Astrocyte of the cerebellum (primary cell): Measurements from ENCODE around the gene MOB1B.

Experiments
- DNase-seq: peaks from one replicate; pipeline ENCODE4 v3.0.0-alpha.2; 2011; ENCODE audit warnings: low read depth
- H3K4me3 ChIP-seq: 2 replicates; pipeline ENCODE4 v1.5.1; 2011; ENCODE audit warnings: mild to moderate bottlenecking, low read depth, low read length, moderate library complexity
- in situ Hi-C: cut with HindIII; loops from 2 replicates; pipeline ENCODE4 v1.10.0; 2017; ENCODE audit warnings: low sequenced_read_pairs
- TF ChIP-seq, protein P1 (sequence below): IDR thresholded peaks from 2 replicates; pipeline ENCODE4 v1.5.1; 2012; ENCODE audit warnings: low read length, low read depth, moderate library complexity, mild to moderate bottlenecking; ENCODE audit errors: missing control alignments

Gene MOB1B

DNA sequence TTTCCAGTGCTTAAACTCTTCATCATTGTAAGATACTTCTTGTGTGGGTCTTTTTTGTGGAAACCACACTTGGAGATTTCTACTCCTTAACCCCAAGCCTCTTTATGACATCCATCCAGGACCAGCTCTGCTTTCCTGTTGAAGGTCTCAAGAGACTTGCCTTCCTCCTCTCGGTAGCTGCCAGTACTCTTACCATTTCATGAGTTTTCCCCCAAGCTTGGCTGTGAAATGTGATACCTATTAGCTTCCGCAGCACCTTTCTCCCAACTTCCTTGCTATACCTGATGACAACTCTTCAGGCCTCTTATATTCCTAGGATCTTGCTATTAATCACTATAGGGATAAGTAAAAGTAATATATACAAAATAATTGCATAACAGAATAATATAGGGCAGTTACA, 89.4 kb downstream of the MOB1B start:
- in situ Hi-C loops: loop anchor here (25.0 kb wide), 1 partner anchor 154 kb away; the partner anchor contains the start of gene GRSF1
- TF ChIP-seq, protein P1, sequence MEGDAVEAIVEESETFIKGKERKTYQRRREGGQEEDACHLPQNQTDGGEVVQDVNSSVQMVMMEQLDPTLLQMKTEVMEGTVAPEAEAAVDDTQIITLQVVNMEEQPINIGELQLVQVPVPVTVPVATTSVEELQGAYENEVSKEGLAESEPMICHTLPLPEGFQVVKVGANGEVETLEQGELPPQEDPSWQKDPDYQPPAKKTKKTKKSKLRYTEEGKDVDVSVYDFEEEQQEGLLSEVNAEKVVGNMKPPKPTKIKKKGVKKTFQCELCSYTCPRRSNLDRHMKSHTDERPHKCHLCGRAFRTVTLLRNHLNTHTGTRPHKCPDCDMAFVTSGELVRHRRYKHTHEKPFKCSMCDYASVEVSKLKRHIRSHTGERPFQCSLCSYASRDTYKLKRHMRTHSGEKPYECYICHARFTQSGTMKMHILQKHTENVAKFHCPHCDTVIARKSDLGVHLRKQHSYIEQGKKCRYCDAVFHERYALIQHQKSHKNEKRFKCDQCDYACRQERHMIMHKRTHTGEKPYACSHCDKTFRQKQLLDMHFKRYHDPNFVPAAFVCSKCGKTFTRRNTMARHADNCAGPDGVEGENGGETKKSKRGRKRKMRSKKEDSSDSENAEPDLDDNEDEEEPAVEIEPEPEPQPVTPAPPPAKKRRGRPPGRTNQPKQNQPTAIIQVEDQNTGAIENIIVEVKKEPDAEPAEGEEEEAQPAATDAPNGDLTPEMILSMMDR: no peak
- DNase-seq: no peak
- no peak overlapping the region for H3K4me3 ChIP-seq

DNA sequence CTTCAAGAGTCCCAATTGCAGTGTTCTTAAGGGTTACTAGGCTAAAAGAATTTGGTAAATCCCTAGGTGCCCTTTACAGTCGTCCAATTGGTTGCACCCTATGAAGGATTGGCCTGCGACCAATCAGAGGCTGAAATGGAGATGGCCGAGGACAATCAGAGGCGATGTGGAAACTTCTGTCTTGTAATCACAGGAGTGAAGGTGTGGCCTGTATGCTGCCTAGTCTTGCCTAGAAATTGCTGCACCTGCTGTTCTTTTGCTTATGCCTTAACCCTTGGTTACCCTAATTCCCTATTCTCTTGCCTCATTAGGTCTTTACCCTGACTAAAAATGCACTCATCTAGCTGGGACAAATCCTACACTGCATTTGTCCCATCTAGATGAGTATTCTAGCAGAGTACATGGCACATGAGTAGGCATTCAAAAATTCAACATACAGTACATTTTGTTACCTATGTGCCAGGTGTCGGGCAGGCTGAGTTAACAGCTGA, 90.3 kb downstream of the MOB1B start:
- no peak for DNase-seq
- H3K4me3 ChIP-seq: peak overlapping the region; percentile 81
- in situ Hi-C loops: loop anchor here (25.0 kb wide), 1 partner anchor 155 kb away; the partner anchor contains the start of gene GRSF1
- TF ChIP-seq, protein P1: no peak

DNA sequence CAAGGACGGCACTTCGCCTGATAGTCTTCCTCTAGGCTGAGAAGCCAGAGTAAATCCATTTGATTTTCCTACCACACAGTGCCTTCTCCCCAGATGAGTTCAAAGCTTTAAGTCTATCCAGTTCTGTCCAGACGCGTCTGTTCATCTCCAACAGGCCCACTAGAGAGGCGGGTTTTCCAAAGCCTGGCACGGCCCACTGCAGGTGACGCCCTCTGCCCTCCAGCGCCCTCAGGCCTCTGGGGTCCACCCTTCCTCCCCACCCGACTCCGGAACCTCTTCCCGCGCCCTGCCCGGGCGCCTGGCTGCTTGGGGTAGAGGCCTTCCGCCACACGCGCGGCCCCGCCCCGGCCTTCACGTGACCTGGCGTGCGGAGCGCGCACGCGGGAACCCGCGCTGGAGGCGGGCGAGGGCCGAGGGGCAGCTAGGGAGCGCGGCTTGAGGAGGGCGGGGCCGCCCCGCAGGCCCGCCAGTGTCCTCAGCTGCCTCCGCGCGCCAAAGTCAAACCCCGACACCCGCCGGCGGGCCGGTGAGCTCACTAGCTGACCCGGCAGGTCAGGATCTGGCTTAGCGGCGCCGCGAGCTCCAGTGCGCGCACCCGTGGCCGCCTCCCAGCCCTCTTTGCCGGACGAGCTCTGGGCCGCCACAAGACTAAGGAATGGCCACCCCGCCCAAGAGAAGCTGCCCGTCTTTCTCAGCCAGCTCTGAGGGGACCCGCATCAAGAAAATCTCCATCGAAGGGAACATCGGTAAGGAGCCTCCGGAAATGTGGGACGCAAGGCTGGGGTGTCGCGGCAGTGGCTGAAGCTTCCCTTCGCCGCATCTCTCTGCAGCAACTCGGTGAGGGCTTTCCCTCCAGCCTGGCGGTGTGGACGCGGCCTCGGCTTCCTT, 91.3 kb downstream of the MOB1B start, which contains the start of gene DCK:
Gene DCK (plus strand): TSS at position 469 of the 888 bp plus-strand sequence. CDS start 187 bp downstream, at position 656.
- TF ChIP-seq, protein P1: no peak
- peak; percentile 60 for DNase-seq
- in situ Hi-C loops: loop anchor here (25.0 kb wide), 1 partner anchor 156 kb away; the partner anchor contains the start of gene GRSF1
- peak within 1 kb of the TSS; percentile 81 for H3K4me3 ChIP-seq

DNA sequence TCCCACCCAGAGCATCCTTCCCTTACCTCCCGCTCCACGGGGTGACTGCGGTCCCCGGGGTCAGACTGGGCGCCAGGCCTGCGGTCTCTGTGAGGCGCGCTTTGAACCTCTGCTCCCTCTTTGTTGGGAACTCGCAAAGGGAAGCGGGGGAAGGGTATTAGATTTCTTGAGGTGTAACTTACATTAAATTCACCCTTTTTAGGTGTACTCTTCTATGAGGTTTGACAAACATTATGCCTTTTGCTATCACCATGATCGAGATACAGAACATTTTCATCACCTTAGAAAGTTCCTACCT, 91.8 kb downstream of the MOB1B start:
- in situ Hi-C loops: loop anchor here (25.0 kb wide), 1 partner anchor 157 kb away; the partner anchor contains the start of gene GRSF1

DNA sequence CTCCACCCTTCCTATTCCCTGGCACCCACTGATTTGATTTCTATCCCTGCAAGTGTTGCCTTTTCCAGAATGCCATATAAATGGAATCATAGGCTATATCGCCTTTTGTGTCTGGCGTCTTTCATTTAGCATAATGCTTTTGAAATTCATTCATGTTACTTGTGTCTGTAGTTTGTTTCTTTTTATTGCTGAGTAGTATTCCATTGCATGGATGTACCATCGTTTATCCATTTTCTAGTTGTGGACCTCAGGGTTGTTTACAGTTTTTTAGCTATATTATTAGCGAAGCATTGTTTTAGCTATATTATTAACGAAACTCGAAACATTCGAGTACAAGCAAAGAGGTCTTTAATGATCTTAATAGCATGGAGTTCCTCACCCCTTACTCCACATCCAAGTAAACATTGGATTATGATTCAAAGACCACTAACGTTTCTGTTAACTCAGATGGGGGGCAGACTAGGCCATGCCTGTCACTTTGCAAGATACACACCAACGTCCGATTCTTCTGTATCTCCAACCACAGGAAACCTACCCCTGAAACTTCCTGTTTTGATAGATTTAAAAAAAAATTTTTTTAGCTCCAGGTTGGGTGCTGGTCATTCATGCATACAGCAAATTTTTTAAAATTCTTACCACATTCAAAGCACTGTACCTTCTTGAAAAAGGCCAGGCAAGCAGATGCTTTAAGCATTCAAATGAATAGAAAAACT, 92.4 kb downstream of the MOB1B start:
- DNase-seq: no peak
- TF ChIP-seq, protein P1: no peak
- H3K4me3 ChIP-seq: peak overlapping the region; percentile 81
- in situ Hi-C loops: loop anchor here (25.0 kb wide), 1 partner anchor 157 kb away; the partner anchor contains the start of gene GRSF1

More for the DNA sequence above, 91.8 kb downstream of the MOB1B start:
- no peak for DNase-seq
- TF ChIP-seq, protein P1: no peak
- peak overlapping the region; percentile 81 for H3K4me3 ChIP-seq

DNA sequence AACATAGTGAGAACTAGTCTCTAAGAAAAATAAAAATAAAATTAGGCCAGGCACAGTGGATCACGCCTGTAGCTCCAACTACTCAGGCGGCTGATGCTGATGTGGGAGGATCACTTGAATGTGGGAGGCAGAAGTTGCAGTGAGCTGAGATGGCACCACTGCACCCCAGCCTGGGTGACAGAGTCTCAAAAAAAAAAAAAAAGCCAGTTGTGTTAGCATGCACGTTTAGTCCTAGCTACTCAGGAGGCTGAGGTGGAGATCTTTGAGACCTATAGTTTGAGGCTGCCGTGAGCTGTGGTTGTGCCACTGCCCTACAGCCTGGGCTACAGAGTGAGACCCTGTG, 93.8 kb downstream of the MOB1B start:
- TF ChIP-seq, protein P1: no peak
- no peak for DNase-seq
- no peak overlapping the region for H3K4me3 ChIP-seq
- in situ Hi-C loops: loop anchor here (25.0 kb wide), 1 partner anchor 159 kb away; the partner anchor contains the start of gene GRSF1
